ENCODE data around the gene PNMA3.
"Not testable (repeated sequence)": the region's sequence is repeated elsewhere in the genome, so short reads cannot be mapped to it uniquely, and the experiment has no call there.

Gene PNMA3

GRCh38 chrX:153074262-153074899, 18.1 kb downstream of the PNMA3 start:
- no peak for DNase-seq

GRCh38 chrX:153074935-153075334, 18.7 kb downstream of the PNMA3 start:
- DNase-seq, result no peak

DNA sequence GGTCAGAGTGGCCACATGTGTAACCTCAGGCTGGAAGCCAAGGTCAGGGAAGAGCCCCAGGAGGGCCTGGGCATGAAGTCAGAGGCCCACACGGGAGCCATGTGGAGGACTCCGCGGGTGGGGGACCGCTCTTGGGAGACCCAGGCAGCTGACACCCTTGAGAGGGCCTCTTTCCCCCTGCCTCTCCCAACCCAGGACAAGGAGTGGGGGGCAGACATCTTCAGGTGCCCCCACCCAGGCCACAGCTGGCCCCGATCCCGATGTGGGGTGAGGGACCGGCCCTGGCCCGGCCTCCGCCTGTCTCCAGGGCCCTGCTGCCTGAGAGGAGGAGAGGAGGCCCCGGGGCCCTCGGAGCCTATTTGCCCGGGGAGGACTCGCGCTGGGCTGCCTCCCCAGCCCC, 19.1 kb downstream of the PNMA3 start:
- no peak for DNase-seq

GRCh38 chrX:153077437-153078135, 21.3 kb downstream of the PNMA3 start:
- DNase-seq, result not testable (repeated sequence)

GRCh38 chrX:153083238-153083923, 27.1 kb downstream of the PNMA3 start:
- not testable (repeated sequence) for DNase-seq

GRCh38 chrX:153102418-153102817, 46.1 kb downstream of the PNMA3 start:
- DNase-seq, result no peak

- not testable (repeated sequence) for DNase-seq
Observed at GRCh38 chrX:153104959-153105358, 48.7 kb downstream of the PNMA3 start.

DNA sequence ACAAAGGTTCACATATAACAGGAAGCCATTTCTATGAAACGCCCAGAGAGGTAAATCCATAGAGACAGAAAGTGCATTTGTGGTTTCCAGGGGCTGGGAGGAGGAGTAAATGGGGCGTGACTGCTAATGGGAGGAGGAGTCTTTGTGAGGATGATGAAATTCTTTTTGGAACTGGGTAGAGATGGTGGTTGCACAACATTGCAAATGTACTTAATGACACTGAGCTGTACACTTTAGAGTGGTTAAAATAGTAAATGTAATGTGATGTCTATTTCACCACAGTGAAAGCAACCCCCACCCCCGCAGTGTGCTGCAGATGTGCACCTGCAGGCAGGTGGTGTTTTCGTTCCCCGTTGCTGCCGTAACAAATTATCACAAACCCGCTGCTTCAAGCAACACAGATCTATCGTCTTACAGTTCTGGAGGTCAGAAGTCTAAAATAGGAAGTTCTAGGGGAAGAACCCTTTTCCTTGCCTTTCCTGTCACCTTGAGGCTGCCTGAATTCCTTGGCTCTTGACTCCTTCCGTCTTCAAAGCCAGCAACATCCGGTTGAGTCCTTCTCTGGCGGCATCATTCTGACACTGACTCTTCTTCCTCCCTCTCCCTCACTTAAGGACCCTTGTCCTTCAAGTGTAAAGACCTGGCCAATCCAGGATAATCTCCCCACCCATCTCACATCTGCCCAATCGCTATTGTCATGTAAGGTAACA, 50.0 kb downstream of the PNMA3 start:
- not testable (repeated sequence) for DNase-seq
